COR-L47 (cell line): ENCODE measurements around the gene GTF2I.
A peak's percentile ranks its signal among the peaks of the same experiment; 100 is the strongest.
"Not testable (repeated sequence)": the region's sequence is repeated elsewhere in the genome, so short reads cannot be mapped to it uniquely, and the experiment has no call there.

Experiments
- DNase-seq: peaks from one replicate; lab custom pipeline; 2025; lab: John Stamatoyannopoulos, UW

Gene GTF2I

DNA sequence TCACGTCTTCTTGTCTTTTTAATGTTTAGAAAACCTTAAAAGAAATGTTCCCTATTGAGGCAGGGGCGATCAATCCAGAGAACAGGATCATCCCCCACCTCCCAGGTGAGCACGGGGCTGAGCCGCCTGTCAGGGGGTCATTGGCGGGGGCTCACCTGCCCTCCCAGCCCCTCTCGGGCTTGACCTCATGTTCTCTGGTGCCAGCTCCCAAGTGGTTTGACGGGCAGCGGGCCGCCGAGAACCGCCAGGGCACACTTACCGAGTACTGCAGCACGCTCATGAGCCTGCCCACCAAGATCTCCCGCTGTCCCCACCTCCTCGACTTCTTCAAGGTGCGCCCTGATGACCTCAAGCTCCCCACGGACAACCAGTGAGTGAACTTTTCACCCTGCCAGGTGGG lies 121.5 kb downstream of the GTF2I start:
- not testable (repeated sequence) for DNase-seq

- DNase-seq: not testable (repeated sequence)
These were observed 124.2 kb downstream of the GTF2I start for GRCh38 chr7:74781746-74782145.

DNA sequence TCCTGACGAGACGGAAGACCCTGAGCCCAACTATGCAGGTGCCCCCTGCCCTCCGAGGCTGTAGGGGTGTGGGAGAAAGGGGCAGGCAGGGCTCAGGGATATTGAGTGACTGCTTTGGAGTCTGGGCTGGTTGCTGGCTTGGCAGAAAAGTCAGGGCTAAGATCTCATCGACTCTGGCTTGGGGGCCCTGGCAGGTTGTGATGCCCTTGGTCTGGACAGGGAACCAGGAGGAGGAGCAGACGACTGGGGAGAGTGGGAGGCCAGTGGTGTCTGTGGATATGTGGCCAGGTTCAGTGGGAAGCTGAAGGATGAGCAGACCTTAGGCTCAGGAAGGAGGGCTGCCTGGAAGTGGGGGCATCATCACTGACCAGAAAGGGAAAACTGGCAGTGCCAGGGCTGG lies 126.1 kb downstream of the GTF2I start:
- not testable (repeated sequence) for DNase-seq

- DNase-seq: peak; percentile 47
These were observed 131.0 kb downstream of the GTF2I start for GRCh38 chr7:74788369-74789150.

- DNase-seq: not testable (repeated sequence)
These were observed 131.8 kb downstream of the GTF2I start for GRCh38 chr7:74789200-74789736.

DNA sequence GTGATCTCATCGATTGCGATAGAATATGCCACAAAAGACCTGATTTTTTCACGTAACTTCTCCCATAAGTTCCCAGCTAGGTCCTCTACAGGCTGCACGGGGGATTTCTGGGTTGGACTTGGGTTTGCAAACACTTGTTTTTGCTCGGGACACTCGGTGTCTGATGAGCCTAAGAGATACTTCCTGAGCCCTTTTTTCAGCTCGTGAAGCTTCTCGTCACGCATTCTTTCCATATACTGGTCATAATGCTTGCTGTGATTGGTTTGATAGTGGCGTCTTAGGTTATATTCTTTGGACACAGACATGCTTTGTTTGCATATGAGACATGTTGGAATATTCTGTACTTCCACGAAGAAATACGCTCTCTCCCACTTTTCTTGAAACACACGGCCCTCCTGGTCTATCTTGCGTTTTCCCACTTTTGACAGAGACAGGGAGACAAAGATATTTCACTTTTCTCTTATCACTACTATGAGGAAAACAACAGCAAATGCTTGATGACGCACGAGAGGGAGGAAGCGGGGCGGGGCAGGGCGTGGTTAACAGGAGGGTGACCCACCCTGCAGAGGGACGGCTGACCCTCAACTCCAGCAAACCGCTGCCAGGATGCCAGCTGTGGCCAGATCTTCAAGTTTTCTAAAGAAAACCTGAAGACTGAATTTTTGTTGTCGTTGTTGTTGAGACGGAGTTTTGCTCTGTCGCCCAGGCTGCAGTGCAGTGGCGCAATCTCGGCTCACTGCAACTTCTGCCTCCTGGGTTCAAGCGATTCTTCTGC lies 140.5 kb downstream of the GTF2I start:
- not testable (repeated sequence) for DNase-seq

GRCh38 chr7:74798644-74799043 lies 141.1 kb downstream of the GTF2I start:
- DNase-seq: not testable (repeated sequence)
